GM19438 (cell line): ENCODE results near the gene KRT14.
"Not testable (repeated sequence)": the region's sequence is repeated elsewhere in the genome, so short reads cannot be mapped to it uniquely, and the experiment has no call there.

Experiments used
- ATAC-seq: cut with Tn5 transposase; IDR thresholded peaks from one replicate; pipeline ENCODE4 v1.9.1; 2021; ENCODE audit warnings: low read depth; ENCODE audit not compliant: unreplicated experiment

Gene KRT14

DNA sequence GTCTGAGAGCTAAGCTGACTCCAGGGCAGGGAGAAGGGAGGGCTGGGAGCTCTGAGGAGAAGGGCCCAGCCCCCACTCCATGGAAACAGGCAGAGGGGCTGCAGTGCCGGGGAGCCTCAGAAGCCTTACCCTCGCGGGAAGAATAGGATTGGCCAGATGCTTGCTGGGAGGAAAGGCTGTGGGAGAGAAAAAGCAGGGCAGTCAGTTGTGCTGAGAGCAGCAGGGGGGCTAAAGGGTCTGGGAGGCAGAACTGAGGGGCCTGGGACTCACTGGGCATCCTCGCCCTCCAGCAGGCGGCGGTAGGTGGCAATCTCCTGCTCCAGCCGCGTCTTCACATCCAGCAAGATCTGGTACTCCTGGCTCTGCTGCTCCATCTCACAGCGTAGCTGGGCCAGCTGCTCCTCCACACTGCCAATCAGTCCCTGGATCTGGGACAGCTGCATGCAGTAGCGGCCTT lies 23.4 kb upstream of the KRT14 start:
- not testable (repeated sequence) for ATAC-seq

GRCh38 chr17:41606930-41607329 lies 20.2 kb upstream of the KRT14 start:
- ATAC-seq: not testable (repeated sequence)

GRCh38 chr17:41602524-41602923 lies 15.8 kb upstream of the KRT14 start:
- ATAC-seq: no peak

- ATAC-seq: no peak
These were observed 13.6 kb upstream of the KRT14 start for GRCh38 chr17:41600318-41600717.

- no peak for ATAC-seq
These were observed 13.0 kb upstream of the KRT14 start for GRCh38 chr17:41599680-41600079.

GRCh38 chr17:41595585-41595984 lies 8.9 kb upstream of the KRT14 start:
- ATAC-seq: no peak

DNA sequence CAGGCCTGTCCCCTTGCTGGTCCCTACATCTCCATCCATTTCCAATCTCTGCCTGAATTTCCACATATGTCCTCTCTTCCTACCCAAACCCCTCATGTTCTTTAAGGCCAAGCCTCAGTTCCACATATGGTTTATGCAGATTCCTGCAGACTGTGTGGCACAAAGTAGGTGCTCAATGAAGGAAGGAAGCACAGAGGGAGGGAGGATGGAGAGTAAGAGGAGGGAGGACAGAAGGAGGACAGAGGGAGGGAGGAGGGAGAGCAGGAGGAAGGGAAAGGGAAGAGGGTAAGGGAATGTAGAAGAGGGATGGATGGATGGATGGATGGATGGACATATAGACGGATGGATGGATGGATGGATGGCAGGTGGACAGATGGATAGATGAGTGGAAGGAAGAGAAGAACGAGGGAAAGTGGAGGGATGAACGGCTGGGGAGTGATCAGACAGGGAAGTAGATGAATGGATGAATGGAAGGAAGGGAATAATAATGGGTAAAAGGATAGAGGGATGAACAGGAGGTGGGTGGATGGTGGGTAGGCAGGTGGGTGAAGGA lies 7.7 kb upstream of the KRT14 start:
- no peak for ATAC-seq

- no peak for ATAC-seq
These were observed 6.7 kb upstream of the KRT14 start for GRCh38 chr17:41593306-41593981.

- ATAC-seq: no peak
These were observed 6.1 kb upstream of the KRT14 start for GRCh38 chr17:41592601-41593305.

GRCh38 chr17:41589301-41589700 lies 2.6 kb upstream of the KRT14 start:
- ATAC-seq: no peak

- ATAC-seq: no peak
These were observed 1.6 kb upstream of the KRT14 start for GRCh38 chr17:41588126-41588810.

GRCh38 chr17:41585301-41586056 lies 1.2 kb downstream of the KRT14 start:
- ATAC-seq: no peak

GRCh38 chr17:41584331-41584927 lies 2.3 kb downstream of the KRT14 start:
- not testable (repeated sequence) for ATAC-seq

DNA sequence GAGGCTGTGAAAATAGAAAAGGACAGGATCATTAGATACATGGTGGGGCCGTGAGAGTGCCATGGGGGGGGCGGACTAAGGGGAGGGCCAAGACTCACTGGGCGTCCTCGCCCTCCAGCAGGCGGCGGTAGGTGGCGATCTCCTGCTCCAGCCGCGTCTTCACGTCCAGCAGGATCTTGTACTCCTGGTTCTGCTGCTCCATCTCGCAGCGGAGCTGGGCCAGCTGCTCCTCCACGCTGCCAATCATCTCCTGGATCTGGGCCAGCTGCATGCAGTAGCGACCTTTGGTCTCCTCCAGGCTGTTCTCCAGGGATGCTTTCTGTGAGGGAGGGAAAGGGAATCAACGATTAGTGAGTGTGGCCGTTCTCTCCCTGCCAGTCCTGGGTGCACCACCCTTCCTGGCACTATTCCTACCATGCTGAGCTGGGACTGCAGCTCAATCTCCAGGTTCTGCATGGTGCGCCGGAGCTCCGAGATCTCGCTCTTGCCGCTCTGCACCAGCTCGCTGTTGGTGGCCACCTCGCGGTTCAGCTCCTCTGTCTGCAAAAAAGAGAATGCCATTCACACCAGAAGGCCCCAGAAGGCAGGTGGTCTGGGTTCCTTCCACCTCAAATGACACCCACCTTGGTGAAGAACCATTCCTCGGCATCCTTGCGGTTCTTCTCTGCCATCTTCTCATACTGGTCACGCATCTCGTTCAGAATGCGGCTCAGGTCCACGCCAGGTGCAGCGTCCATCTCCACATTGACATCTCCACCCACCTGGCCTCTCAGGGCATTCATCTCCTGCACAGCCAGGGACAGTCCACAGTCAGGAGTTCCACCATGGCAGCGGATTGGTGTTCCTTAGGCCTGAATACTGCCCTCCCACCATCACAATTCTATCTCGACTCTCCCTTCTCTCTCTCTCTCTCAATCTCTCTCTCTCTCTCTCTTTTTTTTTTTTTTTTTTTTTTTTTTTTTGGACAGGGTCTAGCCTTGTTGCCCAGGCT lies 3.3 kb downstream of the KRT14 start:
- ATAC-seq: no peak

DNA sequence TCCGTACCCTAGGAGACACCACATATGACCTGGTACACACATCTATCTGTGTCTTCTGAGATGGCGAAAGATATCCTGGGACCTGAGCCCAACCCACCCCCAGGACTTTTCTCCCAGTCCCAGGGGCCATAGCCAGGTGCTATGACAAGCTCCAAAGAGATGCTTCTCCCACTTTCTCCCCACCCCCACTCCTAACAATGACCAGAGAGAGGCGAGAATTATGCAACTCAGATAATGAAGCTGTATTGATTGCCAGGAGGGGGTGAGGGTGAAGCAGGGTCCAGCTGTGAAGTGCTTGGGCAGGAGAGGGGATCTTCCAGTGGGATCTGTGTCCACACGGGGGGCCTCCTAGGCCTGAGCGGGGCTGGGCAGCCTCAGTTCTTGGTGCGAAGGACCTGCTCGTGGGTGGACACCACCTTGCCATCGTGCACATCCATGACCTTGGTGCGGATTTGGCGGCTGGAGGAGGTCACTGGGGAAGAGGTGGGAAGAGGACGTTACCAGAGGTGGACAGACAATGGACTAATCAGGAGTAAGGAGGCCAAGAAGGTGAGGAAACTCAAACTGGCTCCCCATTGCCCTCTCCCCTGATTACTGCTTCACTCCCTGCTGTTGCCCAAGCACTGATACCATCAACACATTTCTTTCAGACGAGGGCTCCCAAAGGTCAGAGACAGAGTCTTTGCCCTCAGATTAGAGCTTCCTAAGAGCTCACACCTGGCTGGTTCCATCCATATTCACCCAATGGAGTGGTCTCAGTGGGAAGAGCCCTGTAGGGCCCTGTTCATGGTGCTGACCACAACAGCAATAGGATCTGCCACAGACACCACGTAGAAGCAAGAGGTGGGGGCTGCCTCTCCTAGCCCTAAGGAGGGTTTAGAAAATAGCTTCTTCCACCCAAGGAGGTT lies 4.4 kb downstream of the KRT14 start:
- ATAC-seq: not testable (repeated sequence)

DNA sequence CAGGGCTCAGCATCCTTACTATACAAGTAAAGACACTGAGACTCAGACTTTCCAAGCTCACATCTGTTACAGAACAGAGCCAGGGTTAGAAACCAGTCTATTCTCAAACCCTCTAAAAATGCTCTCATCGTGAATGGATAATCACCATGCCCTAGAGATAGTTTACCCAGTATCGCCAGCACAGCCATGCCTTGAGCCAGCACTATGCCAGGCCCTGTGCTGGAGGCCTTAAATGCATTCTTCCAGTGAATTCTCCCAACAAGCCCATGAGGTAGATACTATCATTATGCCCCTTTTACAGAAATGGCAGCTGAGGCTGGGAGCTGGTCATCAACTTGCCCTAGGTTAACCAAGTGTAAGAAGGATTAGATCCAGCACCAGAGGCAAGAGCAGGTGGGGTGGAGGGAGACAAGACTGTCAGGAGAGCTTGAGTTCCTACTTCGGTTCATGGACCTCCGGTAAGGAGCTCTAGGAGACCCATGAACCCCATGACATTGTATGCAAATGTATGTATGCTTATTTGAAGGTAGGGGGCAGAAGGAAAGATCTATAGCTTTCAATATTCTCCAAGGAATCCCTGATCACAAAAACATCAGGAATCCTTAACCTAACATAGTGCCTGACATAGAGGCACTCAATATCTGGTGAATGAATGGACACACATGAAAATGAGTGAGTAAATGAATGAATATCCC lies 5.2 kb downstream of the KRT14 start:
- no peak for ATAC-seq

DNA sequence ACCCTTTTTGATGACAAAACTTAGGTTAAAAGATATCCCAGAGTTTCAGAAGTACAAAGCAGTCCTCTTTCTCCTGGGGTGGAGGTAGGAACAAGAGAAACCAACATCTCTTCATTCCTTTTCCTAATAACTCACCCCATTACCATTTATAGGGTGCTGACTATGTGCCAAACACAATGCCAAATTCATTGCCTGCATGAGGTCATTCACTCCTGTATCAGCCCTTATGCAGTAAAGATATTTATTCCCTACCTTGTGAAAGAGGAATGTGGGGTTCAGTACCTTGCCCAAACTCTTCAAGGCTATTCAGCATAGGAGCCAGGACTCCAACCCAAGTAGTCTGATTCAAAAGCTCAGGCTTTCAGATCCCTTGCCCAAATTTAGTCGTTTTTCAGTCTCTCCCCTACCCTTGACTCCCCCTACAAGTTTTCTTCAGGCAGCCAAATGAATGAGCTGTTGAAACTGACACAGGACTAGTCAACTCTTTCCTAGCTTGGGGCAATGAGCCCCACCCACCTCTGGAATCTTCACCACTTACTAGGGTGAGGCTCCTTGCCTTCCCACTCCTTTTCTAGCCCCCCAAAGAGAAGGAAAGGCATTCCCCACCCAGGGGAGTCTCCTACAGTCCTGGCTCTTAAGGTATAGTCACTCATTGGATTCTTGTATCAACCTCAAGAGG lies 5.9 kb downstream of the KRT14 start:
- ATAC-seq: no peak
